Measurements from ENCODE around the gene BMP15. TPM values are rescaled to one million over a fixed set of nuclear protein-coding genes. Genes with fewer than 3 reads are reported as not detected.

BMP15 gene
- total and polyA plus RNA-seq, 2 donors from 2014 or later = not detected

GRCh38 chrX:50953832-50954231, 43.3 kb downstream of the BMP15 start:
- FAIRE-seq = no peak
- DNase-seq = no peak
- no peak overlapping the region for H3K27ac ChIP-seq (ENCODE audit: low read depth in 2 of 2, low read length in 2 of 2)

GRCh38 chrX:50962156-50962555, 51.6 kb downstream of the BMP15 start:
- TF ChIP-seq CTCF (IDR thresholded peaks at IDR 0.05; ENCODE audit: borderline replicate concordance, extremely low read depth, insufficient read depth) = no peak
- Histone ChIP-seq H3K36me3 (ENCODE audit: control insufficient read depth in 2 of 3, insufficient read depth in 3 of 3, low read length in 3 of 3) (no peaks in the 10 kb centered on the region), H3K4me3 (ENCODE audit: low read length in 3 of 3) (no peak overlapping the region), H3K27ac (ENCODE audit: low read depth in 2 of 2, low read length in 2 of 2) (no peak overlapping the region), H3K27me3 (ENCODE audit: control insufficient read depth, insufficient read depth, low read length) (no peaks in the 10 kb centered on the region), H3K9ac (ENCODE audit: low read length in 3 of 3) (no peak overlapping the region), H3K4me1 (ENCODE audit: control insufficient read depth in 2 of 3, insufficient read depth in 2 of 3, low read depth in 1 of 3, low read length in 3 of 3) (no peaks in the 10 kb centered on the region), H3K9me3 (ENCODE audit: control insufficient read depth in 2 of 3, insufficient read depth in 1 of 3, low read length in 3 of 3) (no peaks in the 10 kb centered on the region)
- DNase-seq = no peak
- no peak for FAIRE-seq
- intact Hi-C loops (cut with DNase I) = no loop called here

More at GRCh38 chrX:50953832-50954231, 43.3 kb downstream of the BMP15 start:
- H3K36me3 ChIP-seq (ENCODE audit: control insufficient read depth in 2 of 3, insufficient read depth in 3 of 3, low read length in 3 of 3) = no peaks in the 10 kb centered on the region
- H3K4me1 ChIP-seq (ENCODE audit: control insufficient read depth in 2 of 3, insufficient read depth in 2 of 3, low read depth in 1 of 3, low read length in 3 of 3) = no peaks in the 10 kb centered on the region
- H3K4me3 ChIP-seq (ENCODE audit: low read length in 3 of 3) = no peak overlapping the region
- intact Hi-C loops (cut with DNase I) = no loop called here
- H3K9me3 ChIP-seq (ENCODE audit: control insufficient read depth in 2 of 3, insufficient read depth in 1 of 3, low read length in 3 of 3) = peaks cover 0 to 2% (median 0%) of the 10 kb centered on the region in 3 donors
- no peaks in the 10 kb centered on the region for H3K27me3 ChIP-seq (ENCODE audit: control insufficient read depth, insufficient read depth, low read length)
- TF ChIP-seq CTCF (IDR thresholded peaks at IDR 0.05; ENCODE audit: borderline replicate concordance, extremely low read depth, insufficient read depth) = no peak
- H3K9ac ChIP-seq (ENCODE audit: low read length in 3 of 3) = no peak overlapping the region

GRCh38 chrX:50963842-50964241, 53.3 kb downstream of the BMP15 start:
- H3K27ac ChIP-seq (ENCODE audit: low read depth in 2 of 2, low read length in 2 of 2) = no peak overlapping the region

More at GRCh38 chrX:50963842-50964241, 53.3 kb downstream of the BMP15 start:
- no peaks in the 10 kb centered on the region for H3K9me3 ChIP-seq (ENCODE audit: control insufficient read depth in 2 of 3, insufficient read depth in 1 of 3, low read length in 3 of 3)
- H3K9ac ChIP-seq (ENCODE audit: low read length in 3 of 3) = no peak overlapping the region
- no peaks in the 10 kb centered on the region for H3K27me3 ChIP-seq (ENCODE audit: control insufficient read depth, insufficient read depth, low read length)
- FAIRE-seq (no peak), DNase-seq (no peak)
- no peaks in the 10 kb centered on the region for H3K4me1 ChIP-seq (ENCODE audit: control insufficient read depth in 2 of 3, insufficient read depth in 2 of 3, low read depth in 1 of 3, low read length in 3 of 3)
- H3K4me3 ChIP-seq (ENCODE audit: low read length in 3 of 3) = no peak overlapping the region
- no peak for TF ChIP-seq CTCF (IDR thresholded peaks at IDR 0.05; ENCODE audit: borderline replicate concordance, extremely low read depth, insufficient read depth)
- intact Hi-C loops (cut with DNase I) = no loop called here
- H3K36me3 ChIP-seq (ENCODE audit: control insufficient read depth in 2 of 3, insufficient read depth in 3 of 3, low read length in 3 of 3) = no peaks in the 10 kb centered on the region

Other genes starting within 250 kb of the BMP15 start
- 21.8 TPM for gene SHROOM4, start 96.5 kb upstream of the BMP15 start, total RNA-seq
- 5.7 TPM for gene SHROOM4, start 96.5 kb upstream of the BMP15 start, polyA plus RNA-seq (ENCODE audit: insufficient read depth, low read depth, low replicate concordance)